Measurements from ENCODE around the gene PPFIBP2. TPM values are rescaled to one million over a fixed set of nuclear protein-coding genes. Genes with fewer than 3 reads are reported as not detected.

The PPFIBP2 gene
- total and polyA plus RNA-seq, 2 of the 13 experiments (the other 11 are each of a cell fraction or from before 2014, with no cell fraction given): 15.0 to 52.5 TPM

- TF ChIP-seq, protein P1, sequence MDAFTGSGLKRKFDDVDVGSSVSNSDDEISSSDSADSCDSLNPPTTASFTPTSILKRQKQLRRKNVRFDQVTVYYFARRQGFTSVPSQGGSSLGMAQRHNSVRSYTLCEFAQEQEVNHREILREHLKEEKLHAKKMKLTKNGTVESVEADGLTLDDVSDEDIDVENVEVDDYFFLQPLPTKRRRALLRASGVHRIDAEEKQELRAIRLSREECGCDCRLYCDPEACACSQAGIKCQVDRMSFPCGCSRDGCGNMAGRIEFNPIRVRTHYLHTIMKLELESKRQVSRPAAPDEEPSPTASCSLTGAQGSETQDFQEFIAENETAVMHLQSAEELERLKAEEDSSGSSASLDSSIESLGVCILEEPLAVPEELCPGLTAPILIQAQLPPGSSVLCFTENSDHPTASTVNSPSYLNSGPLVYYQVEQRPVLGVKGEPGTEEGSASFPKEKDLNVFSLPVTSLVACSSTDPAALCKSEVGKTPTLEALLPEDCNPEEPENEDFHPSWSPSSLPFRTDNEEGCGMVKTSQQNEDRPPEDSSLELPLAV (CRISPR knock-in tag; conservative IDR thresholded peaks at IDR 0.05; ENCODE audit: low read depth): no peak
- TF ChIP-seq CENPT (CRISPR knock-in tag; IDR thresholded peaks at IDR 0.05; ENCODE audit: low read depth) (no peak), NCOA5 (CRISPR knock-in tag; IDR thresholded peaks at IDR 0.05) (no peak), ZNF326 (CRISPR knock-in tag; IDR thresholded peaks at IDR 0.05; ENCODE audit: borderline replicate concordance) (no peak), ZNF317 (CRISPR knock-in tag; IDR thresholded peaks at IDR 0.05) (peak; percentile 50; the same call in 1 of the 2 replicates), ZNF136 (CRISPR knock-in tag; IDR thresholded peaks at IDR 0.05; ENCODE audit: low read depth) (no peak), ZNF431 (CRISPR knock-in tag; IDR thresholded peaks at IDR 0.05; ENCODE audit: borderline replicate concordance, low read depth) (peak; percentile 39; the same call in 1 of the 2 replicates), ZNF503 (CRISPR knock-in tag; IDR thresholded peaks at IDR 0.05) (no peak), SMARCE1 (IDR thresholded peaks at IDR 0.05; ENCODE audit: borderline replicate concordance) (no peak), ZNF180 (CRISPR knock-in tag; IDR thresholded peaks at IDR 0.05; ENCODE audit: borderline replicate concordance, low read depth) (no peak), ZNF562 (CRISPR knock-in tag; IDR thresholded peaks at IDR 0.05; ENCODE audit: borderline replicate concordance) (no peak), PHB2 (IDR thresholded peaks at IDR 0.05; ENCODE audit: partially characterized antibody) (no peak), ZKSCAN1 (IDR thresholded peaks at IDR 0.05; ENCODE audit: low read length) (no peak), IKZF5 (CRISPR knock-in tag; IDR thresholded peaks at IDR 0.05) (no peak), ZNF354B (CRISPR knock-in tag; IDR thresholded peaks at IDR 0.05) (no peak), MED13 (CRISPR knock-in tag; IDR thresholded peaks at IDR 0.05) (no peak), ARNT (IDR thresholded peaks at IDR 0.05) (no peak), KLF13 (CRISPR knock-in tag; IDR thresholded peaks at IDR 0.05) (no peak), ZNF614 (CRISPR knock-in tag; IDR thresholded peaks at IDR 0.05; ENCODE audit: borderline replicate concordance) (peak; percentile 81; the same call in 1 of the 2 replicates), ZBTB7B (CRISPR knock-in tag; IDR thresholded peaks at IDR 0.05) (0 out of 2 replicates have a peak, but pooled peaks have one; percentile 21), E2F5 (CRISPR knock-in tag; conservative IDR thresholded peaks at IDR 0.05) (no peak), SALL2 (CRISPR knock-in tag; IDR thresholded peaks at IDR 0.05) (no peak), TIGD3 (CRISPR knock-in tag; IDR thresholded peaks at IDR 0.05; ENCODE audit: borderline replicate concordance) (no peak), CHD2 (IDR thresholded peaks at IDR 0.05; ENCODE audit: low read depth, low read length) (no peak)
- TF ChIP-seq, protein P2, sequence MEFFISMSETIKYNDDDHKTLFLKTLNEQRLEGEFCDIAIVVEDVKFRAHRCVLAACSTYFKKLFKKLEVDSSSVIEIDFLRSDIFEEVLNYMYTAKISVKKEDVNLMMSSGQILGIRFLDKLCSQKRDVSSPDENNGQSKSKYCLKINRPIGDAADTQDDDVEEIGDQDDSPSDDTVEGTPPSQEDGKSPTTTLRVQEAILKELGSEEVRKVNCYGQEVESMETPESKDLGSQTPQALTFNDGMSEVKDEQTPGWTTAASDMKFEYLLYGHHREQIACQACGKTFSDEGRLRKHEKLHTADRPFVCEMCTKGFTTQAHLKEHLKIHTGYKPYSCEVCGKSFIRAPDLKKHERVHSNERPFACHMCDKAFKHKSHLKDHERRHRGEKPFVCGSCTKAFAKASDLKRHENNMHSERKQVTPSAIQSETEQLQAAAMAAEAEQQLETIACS (CRISPR knock-in tag; IDR thresholded peaks at IDR 0.05): no peak
Measured at GRCh38 chr11:7525424-7525823, 11.6 kb downstream of the PPFIBP2 start (continued).
